GM21390 (cell line): ENCODE measurements around the gene SLC18B1.
"Not testable (repeated sequence)": the region's sequence is repeated elsewhere in the genome, so short reads cannot be mapped to it uniquely, and the experiment has no call there.

Experiments used
- ATAC-seq: cut with Tn5 transposase; IDR thresholded peaks from one replicate; pipeline ENCODE4 v1.9.1; 2021; ENCODE audit not compliant: unreplicated experiment

SLC18B1 gene

GRCh38 chr6:132800656-132801055 lies 2.2 kb upstream of the SLC18B1 start:
- no peak for ATAC-seq

- peak; percentile 79 for ATAC-seq
These were observed 567 bp upstream of the SLC18B1 start for GRCh38 chr6:132798869-132799538.

- ATAC-seq: no peak
These were observed 3.0 kb downstream of the SLC18B1 start for GRCh38 chr6:132795461-132795860.

GRCh38 chr6:132792510-132792909 lies 5.9 kb downstream of the SLC18B1 start:
- ATAC-seq: no peak

- no peak for ATAC-seq
These were observed 8.0 kb downstream of the SLC18B1 start for GRCh38 chr6:132790450-132790849.

- ATAC-seq: no peak
These were observed 9.1 kb downstream of the SLC18B1 start for GRCh38 chr6:132789396-132789776.

GRCh38 chr6:132788658-132789395 lies 9.6 kb downstream of the SLC18B1 start:
- ATAC-seq: no peak

GRCh38 chr6:132785936-132786335 lies 12.5 kb downstream of the SLC18B1 start:
- ATAC-seq: no peak

- ATAC-seq: no peak
These were observed 17.6 kb downstream of the SLC18B1 start for GRCh38 chr6:132780770-132781371.

GRCh38 chr6:132777881-132778280 lies 20.6 kb downstream of the SLC18B1 start:
- ATAC-seq: not testable (repeated sequence)

GRCh38 chr6:132768051-132768517 lies 30.4 kb downstream of the SLC18B1 start:
- ATAC-seq: peak; percentile 80

GRCh38 chr6:132765560-132765959 lies 32.9 kb downstream of the SLC18B1 start:
- ATAC-seq: no peak

- ATAC-seq: no peak
These were observed 34.1 kb downstream of the SLC18B1 start for GRCh38 chr6:132764370-132764769.

- peak; percentile 90 for ATAC-seq
These were observed 35.2 kb downstream of the SLC18B1 start for GRCh38 chr6:132763269-132763668.

- peak; percentile 43 for ATAC-seq
These were observed 38.2 kb downstream of the SLC18B1 start for GRCh38 chr6:132760256-132760655.

- ATAC-seq: no peak
These were observed 39.7 kb downstream of the SLC18B1 start for GRCh38 chr6:132758689-132759088.

- ATAC-seq: no peak
These were observed 46.2 kb downstream of the SLC18B1 start for GRCh38 chr6:132752255-132752654.

GRCh38 chr6:132751828-132752227 lies 46.6 kb downstream of the SLC18B1 start:
- no peak for ATAC-seq

GRCh38 chr6:132751306-132751705 lies 47.1 kb downstream of the SLC18B1 start:
- peak; percentile 43 for ATAC-seq

GRCh38 chr6:132750455-132751248 lies 47.8 kb downstream of the SLC18B1 start:
- ATAC-seq: peak; percentile 87

GRCh38 chr6:132749111-132749510 lies 49.3 kb downstream of the SLC18B1 start:
- no peak for ATAC-seq
